Fibroblast of pulmonary artery (primary cell): Measurements from ENCODE around the gene PLCL1.

Source experiments
- DNase-seq: peaks from one replicate; pipeline ENCODE4 v3.0.0-alpha.2; 2010; ENCODE audit warnings: low read depth
- H3K4me3 ChIP-seq: replicated peaks from 2 replicates; pipeline ENCODE4 v1.5.1; 2011; ENCODE audit warnings: low read depth, mild to moderate bottlenecking, control low read depth, low read length, moderate library complexity
- TF ChIP-seq, protein P1 (sequence below): IDR thresholded peaks from 2 replicates; pipeline ENCODE4 v1.5.1; 2011; ENCODE audit warnings: mild to moderate bottlenecking, control low read depth, low read length, inconsistent platforms; ENCODE audit errors: missing control alignments

PLCL1 gene

DNA sequence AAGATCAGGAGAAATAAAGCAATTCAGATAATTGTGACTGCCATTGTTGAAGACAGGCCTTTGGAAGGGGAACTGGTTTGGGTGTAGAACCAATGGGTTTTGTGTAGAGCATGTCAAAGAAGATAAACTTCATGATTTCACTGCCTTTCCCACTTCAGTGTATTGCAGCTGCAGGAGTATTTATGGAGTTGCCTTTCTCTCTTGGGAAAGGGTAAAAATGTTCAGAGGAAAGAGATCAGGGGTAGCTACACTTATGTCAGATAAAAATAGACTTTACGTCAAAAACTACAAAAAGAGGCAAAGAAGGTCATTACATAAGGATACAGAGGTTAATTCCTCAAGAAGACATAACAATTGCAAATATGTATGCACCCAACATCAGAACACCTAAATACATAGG lies 249.4 kb downstream of the PLCL1 start:
- no peak overlapping the region for H3K4me3 ChIP-seq

GRCh38 chr2:198054299-198054698 lies 249.9 kb downstream of the PLCL1 start:
- H3K4me3 ChIP-seq, result no peak overlapping the region
- TF ChIP-seq, protein P1, sequence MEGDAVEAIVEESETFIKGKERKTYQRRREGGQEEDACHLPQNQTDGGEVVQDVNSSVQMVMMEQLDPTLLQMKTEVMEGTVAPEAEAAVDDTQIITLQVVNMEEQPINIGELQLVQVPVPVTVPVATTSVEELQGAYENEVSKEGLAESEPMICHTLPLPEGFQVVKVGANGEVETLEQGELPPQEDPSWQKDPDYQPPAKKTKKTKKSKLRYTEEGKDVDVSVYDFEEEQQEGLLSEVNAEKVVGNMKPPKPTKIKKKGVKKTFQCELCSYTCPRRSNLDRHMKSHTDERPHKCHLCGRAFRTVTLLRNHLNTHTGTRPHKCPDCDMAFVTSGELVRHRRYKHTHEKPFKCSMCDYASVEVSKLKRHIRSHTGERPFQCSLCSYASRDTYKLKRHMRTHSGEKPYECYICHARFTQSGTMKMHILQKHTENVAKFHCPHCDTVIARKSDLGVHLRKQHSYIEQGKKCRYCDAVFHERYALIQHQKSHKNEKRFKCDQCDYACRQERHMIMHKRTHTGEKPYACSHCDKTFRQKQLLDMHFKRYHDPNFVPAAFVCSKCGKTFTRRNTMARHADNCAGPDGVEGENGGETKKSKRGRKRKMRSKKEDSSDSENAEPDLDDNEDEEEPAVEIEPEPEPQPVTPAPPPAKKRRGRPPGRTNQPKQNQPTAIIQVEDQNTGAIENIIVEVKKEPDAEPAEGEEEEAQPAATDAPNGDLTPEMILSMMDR, result peak; percentile 55
- peak; percentile 48 for DNase-seq

More for the DNA sequence above, 249.4 kb downstream of the PLCL1 start:
- TF ChIP-seq, protein P1, result no peak
- DNase-seq, result no peak

- TF ChIP-seq, protein P1, result no peak
- H3K4me3 ChIP-seq, result no peak overlapping the region
- DNase-seq, result no peak
Measured at GRCh38 chr2:198055716-198056115, 251.3 kb downstream of the PLCL1 start.

GRCh38 chr2:198056836-198057235 lies 252.4 kb downstream of the PLCL1 start:
- no peak overlapping the region for H3K4me3 ChIP-seq
- TF ChIP-seq, protein P1, result no peak
- DNase-seq, result no peak

- TF ChIP-seq, protein P1, result no peak
- no peak for DNase-seq
- no peak overlapping the region for H3K4me3 ChIP-seq
Measured at GRCh38 chr2:198059800-198060199, 255.4 kb downstream of the PLCL1 start.

DNA sequence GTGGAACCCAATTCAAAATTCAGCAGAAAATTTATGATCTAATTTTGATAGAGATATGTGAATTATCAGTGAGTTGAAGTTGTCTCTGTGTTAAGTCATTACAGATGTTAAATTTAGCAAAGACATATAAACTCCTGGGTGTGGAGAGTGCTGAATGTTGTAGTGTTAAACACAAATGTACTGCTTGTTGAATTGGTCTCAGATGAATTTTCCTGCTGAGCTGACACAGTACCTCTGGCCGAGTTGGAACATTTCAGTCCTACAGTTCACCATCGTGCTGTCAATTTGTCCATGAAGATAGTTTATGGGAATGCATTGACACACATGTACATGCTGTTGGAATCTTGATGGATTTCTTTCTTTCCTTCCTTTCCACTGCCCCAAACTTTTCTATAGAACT lies 255.9 kb downstream of the PLCL1 start:
- TF ChIP-seq, protein P1, result no peak
- no peak overlapping the region for H3K4me3 ChIP-seq
- DNase-seq, result no peak

DNA sequence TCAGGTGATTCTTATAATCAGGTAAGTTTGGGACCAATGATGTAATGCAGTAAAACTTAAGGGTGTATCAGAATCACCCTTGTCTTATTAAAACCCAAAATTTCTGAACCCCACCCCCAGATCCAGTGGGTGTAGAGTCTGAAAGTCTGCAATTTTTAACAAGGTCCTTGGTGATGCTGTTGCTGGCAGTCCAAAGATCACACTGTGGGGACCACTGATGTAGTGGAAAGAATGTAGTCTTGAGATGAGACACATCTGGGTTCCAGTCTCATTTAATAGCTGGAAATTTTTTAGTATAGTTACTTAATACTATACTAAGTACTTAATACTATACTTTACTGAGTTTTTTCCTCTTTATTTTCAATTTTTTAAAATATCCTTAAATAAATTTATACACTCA lies 258.4 kb downstream of the PLCL1 start:
- H3K4me3 ChIP-seq, result no peak overlapping the region
- no peak for DNase-seq
- TF ChIP-seq, protein P1, result no peak
